Measurements from ENCODE around the gene NCAM2.

DNA sequence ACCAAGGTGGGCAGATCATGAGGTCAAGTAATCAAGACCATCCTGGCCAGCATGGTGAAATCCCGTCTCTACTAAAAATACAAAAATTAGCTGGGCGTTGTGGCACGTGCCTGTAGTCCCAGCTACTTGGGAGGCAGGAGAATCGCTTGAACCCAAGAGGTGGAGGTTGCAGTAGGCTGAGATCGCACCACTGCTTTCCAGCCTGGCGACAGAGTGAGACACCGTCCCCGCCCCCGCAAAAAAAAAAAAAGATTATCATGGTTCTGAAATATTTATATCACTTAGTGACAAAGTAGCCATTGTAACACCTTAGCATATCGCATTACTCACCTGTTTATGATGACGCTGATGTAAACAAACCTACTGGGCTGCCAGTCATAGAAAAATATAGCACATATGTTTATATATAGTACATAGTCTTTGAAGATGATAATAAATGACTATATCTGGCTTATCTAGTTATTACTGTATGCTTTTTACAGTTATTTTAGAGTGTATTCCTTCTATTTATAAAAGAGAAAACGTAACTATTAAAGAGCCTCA is 160.2 kb downstream of the NCAM2 start:
- TF ChIP-seq POLR2A (IDR thresholded peaks at IDR 0.05; ENCODE audit: low read depth, low read length) (no peak), EZH2 (IDR thresholded peaks at IDR 0.05; ENCODE audit: borderline replicate concordance, low read depth, low read length, severe bottlenecking) (no peak), POLR2AphosphoS5 (IDR thresholded peaks at IDR 0.05; ENCODE audit: insufficient read depth, low read depth, low read length) (no peak), MAX (IDR thresholded peaks at IDR 0.05; ENCODE audit: insufficient read depth, insufficient read length) (no peak), FOS (IDR thresholded peaks at IDR 0.05; ENCODE audit: borderline replicate concordance, insufficient read depth, low read length) (no peak)
- TF ChIP-seq, protein P1, sequence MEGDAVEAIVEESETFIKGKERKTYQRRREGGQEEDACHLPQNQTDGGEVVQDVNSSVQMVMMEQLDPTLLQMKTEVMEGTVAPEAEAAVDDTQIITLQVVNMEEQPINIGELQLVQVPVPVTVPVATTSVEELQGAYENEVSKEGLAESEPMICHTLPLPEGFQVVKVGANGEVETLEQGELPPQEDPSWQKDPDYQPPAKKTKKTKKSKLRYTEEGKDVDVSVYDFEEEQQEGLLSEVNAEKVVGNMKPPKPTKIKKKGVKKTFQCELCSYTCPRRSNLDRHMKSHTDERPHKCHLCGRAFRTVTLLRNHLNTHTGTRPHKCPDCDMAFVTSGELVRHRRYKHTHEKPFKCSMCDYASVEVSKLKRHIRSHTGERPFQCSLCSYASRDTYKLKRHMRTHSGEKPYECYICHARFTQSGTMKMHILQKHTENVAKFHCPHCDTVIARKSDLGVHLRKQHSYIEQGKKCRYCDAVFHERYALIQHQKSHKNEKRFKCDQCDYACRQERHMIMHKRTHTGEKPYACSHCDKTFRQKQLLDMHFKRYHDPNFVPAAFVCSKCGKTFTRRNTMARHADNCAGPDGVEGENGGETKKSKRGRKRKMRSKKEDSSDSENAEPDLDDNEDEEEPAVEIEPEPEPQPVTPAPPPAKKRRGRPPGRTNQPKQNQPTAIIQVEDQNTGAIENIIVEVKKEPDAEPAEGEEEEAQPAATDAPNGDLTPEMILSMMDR (IDR thresholded peaks at IDR 0.05; ENCODE audit: extremely low read depth in 1 of 2, insufficient read depth in 1 of 2, low read depth in 1 of 2, low read length in 2 of 2) = no peak
